Neural crest cell (in vitro differentiated cells): ENCODE data around the gene TEX2. TPM values are rescaled to one million over a fixed set of nuclear protein-coding genes. Genes with fewer than 3 reads are reported as not detected.

Source experiments
- DNase-seq: peaks from one replicate; pipeline ENCODE4 v3.0.0; 2021; ENCODE audit warnings: low read depth, mixed read lengths, low spot score
- H3K27ac Mint-ChIP-seq: one replicate; pipeline ENCODE4 v1.8.0; 2021; ENCODE audit warnings: mild to moderate bottlenecking, mixed read lengths; ENCODE audit not compliant: unreplicated experiment
- H3K27me3 Mint-ChIP-seq: 2 replicates; pipeline ENCODE4 v1.8.0; 2021; ENCODE audit warnings: low read depth, mild to moderate bottlenecking, mixed read lengths
- H3K36me3 Mint-ChIP-seq: 2 replicates; pipeline ENCODE4 v1.8.0; 2021; ENCODE audit warnings: low read depth, mild to moderate bottlenecking, mixed read lengths
- H3K4me1 Mint-ChIP-seq: 2 replicates; pipeline ENCODE4 v1.8.0; 2021; ENCODE audit warnings: mixed read lengths
- H3K4me3 Mint-ChIP-seq: one replicate; pipeline ENCODE4 v1.8.0; 2021; ENCODE audit warnings: mild to moderate bottlenecking, mixed read lengths
- H3K9me3 Mint-ChIP-seq: 2 replicates; pipeline ENCODE4 v1.8.0; 2021; ENCODE audit warnings: mixed read lengths
- CTCF ChIP-seq: fragments of 200-600 bp; sonication (generic); conservative IDR thresholded peaks from 2 replicates; pipeline ENCODE4 v1.5.0; 2021; ENCODE audit warnings: antibody characterized with exemption, mild to moderate bottlenecking
- total RNA-seq: library from RNA; stranded (reverse); gene quantifications from 2 replicates; pipeline ENCODE4 v1.2.1, GENCODE V29; 2021

TEX2 gene
- total RNA-seq, 1 donor from 2014 or later, result 19.2 TPM

GRCh38 chr17:64150237-64151015, 112.6 kb downstream of the TEX2 start:
- no peaks in the 10 kb centered on the region for H3K27me3 Mint-ChIP-seq

GRCh38 chr17:64149196-64149595, 113.9 kb downstream of the TEX2 start:
- Mint-ChIP-seq H3K4me3 (peak overlapping the region; percentile 76), H3K4me1 (peaks cover 18% of the 10 kb centered on the region), H3K27me3 (no peaks in the 10 kb centered on the region), H3K9me3 (no peaks in the 10 kb centered on the region), H3K36me3 (peaks cover 23% of the 10 kb centered on the region), H3K27ac (no peak overlapping the region)
- TF ChIP-seq CTCF, result no peak
- DNase-seq, result no peak

More at GRCh38 chr17:64150237-64151015, 112.6 kb downstream of the TEX2 start:
- peaks cover 30% of the 10 kb centered on the region for H3K4me1 Mint-ChIP-seq
- H3K4me3 Mint-ChIP-seq, result peak overlapping the region; percentile 48
- H3K36me3 Mint-ChIP-seq, result peaks cover 23% of the 10 kb centered on the region
- H3K27ac Mint-ChIP-seq, result peak overlapping the region; percentile 51
- H3K9me3 Mint-ChIP-seq, result no peaks in the 10 kb centered on the region
- TF ChIP-seq CTCF, result no peak
- DNase-seq, result no peak

GRCh38 chr17:64148699-64149098, 114.4 kb downstream of the TEX2 start:
- H3K27me3 Mint-ChIP-seq, result no peaks in the 10 kb centered on the region
- H3K9me3 Mint-ChIP-seq, result no peaks in the 10 kb centered on the region
- H3K27ac Mint-ChIP-seq, result no peak overlapping the region
- TF ChIP-seq CTCF, result no peak
- H3K4me1 Mint-ChIP-seq, result peaks cover 18% of the 10 kb centered on the region
- peaks cover 23% of the 10 kb centered on the region for H3K36me3 Mint-ChIP-seq
- H3K4me3 Mint-ChIP-seq, result peak overlapping the region; percentile 76
- no peak for DNase-seq

- H3K9me3 Mint-ChIP-seq, result no peaks in the 10 kb centered on the region
- H3K4me3 Mint-ChIP-seq, result peak overlapping the region; percentile 76
- no peaks in the 10 kb centered on the region for H3K27me3 Mint-ChIP-seq
- peaks cover 18% of the 10 kb centered on the region for H3K4me1 Mint-ChIP-seq
- no peak for DNase-seq
- peaks cover 20% of the 10 kb centered on the region for H3K36me3 Mint-ChIP-seq
- TF ChIP-seq CTCF, result no peak
- no peak overlapping the region for H3K27ac Mint-ChIP-seq
Measured at GRCh38 chr17:64148017-64148631, 114.9 kb downstream of the TEX2 start.

GRCh38 chr17:64147110-64148016, 115.7 kb downstream of the TEX2 start:
- H3K36me3 Mint-ChIP-seq, result peaks cover 17% of the 10 kb centered on the region
- H3K9me3 Mint-ChIP-seq, result no peaks in the 10 kb centered on the region
- H3K27me3 Mint-ChIP-seq, result no peaks in the 10 kb centered on the region
- H3K4me1 Mint-ChIP-seq, result peaks cover 18% of the 10 kb centered on the region
- H3K4me3 Mint-ChIP-seq, result peak overlapping the region; percentile 76
- TF ChIP-seq CTCF, result no peak
- DNase-seq, result no peak
- H3K27ac Mint-ChIP-seq, result no peak overlapping the region
